ENCODE measurements around the gene TGFB2.

TGFB2 gene

DNA sequence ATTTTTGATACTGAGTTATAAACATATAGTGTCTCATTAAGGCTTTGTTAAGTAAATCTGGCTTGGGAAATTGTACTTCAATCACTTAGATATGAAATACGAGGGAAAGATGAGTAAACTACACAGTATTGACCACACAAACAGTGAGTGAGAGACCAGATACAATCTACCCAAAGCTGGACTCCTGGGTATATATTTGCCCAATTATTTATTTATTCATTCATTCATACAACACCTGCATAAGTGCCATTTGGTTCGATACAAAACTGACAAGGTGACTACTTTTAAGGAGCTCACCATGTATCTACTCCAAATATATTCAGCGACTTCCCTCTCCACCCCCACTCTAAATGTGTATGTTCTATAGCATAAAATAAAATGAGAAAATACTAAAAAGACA lies 143.4 kb downstream of the TGFB2 start:
- H3K4me2 ChIP-seq (ENCODE audit: insufficient read depth, low read length): no peak overlapping the region
- no peak overlapping the region for H3K27ac ChIP-seq (ENCODE audit: low read length)
- no peaks in the 10 kb centered on the region for H3K79me2 ChIP-seq (ENCODE audit: insufficient read depth, low read length)
- no peaks in the 10 kb centered on the region for H4K20me1 ChIP-seq (ENCODE audit: insufficient read depth, low read length)
- H3K9me3 ChIP-seq (ENCODE audit: insufficient read depth, low read length, severe bottlenecking): no peaks in the 10 kb centered on the region
- ATAC-seq (ENCODE audit: insufficient read depth, low read depth) (no peak), DNase-seq (no peak)
- TF ChIP-seq EZH2 (IDR thresholded peaks at IDR 0.05; ENCODE audit: borderline replicate concordance, low read depth, low read length, severe bottlenecking): no peak
- TF ChIP-seq, protein P1, sequence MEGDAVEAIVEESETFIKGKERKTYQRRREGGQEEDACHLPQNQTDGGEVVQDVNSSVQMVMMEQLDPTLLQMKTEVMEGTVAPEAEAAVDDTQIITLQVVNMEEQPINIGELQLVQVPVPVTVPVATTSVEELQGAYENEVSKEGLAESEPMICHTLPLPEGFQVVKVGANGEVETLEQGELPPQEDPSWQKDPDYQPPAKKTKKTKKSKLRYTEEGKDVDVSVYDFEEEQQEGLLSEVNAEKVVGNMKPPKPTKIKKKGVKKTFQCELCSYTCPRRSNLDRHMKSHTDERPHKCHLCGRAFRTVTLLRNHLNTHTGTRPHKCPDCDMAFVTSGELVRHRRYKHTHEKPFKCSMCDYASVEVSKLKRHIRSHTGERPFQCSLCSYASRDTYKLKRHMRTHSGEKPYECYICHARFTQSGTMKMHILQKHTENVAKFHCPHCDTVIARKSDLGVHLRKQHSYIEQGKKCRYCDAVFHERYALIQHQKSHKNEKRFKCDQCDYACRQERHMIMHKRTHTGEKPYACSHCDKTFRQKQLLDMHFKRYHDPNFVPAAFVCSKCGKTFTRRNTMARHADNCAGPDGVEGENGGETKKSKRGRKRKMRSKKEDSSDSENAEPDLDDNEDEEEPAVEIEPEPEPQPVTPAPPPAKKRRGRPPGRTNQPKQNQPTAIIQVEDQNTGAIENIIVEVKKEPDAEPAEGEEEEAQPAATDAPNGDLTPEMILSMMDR (IDR thresholded peaks at IDR 0.05; ENCODE audit: borderline replicate concordance, extremely low read depth, low read length, poor library complexity, severe bottlenecking): no peak
- H3K27me3 ChIP-seq (ENCODE audit: insufficient read depth, low read length, poor library complexity): no peaks in the 10 kb centered on the region
- no peaks in the 10 kb centered on the region for H3K36me3 ChIP-seq (ENCODE audit: insufficient read depth, low read length)
- H3K4me3 ChIP-seq (ENCODE audit: low read depth in 1 of 2, low read length in 2 of 2): no peak overlapping the region
- H3K9ac ChIP-seq (ENCODE audit: low read depth, low read length): no peak overlapping the region
- no peaks in the 10 kb centered on the region for H3K4me1 ChIP-seq (ENCODE audit: insufficient read depth, low read length)
- no peak overlapping the region for H2AFZ ChIP-seq (ENCODE audit: low read depth, low read length)

DNA sequence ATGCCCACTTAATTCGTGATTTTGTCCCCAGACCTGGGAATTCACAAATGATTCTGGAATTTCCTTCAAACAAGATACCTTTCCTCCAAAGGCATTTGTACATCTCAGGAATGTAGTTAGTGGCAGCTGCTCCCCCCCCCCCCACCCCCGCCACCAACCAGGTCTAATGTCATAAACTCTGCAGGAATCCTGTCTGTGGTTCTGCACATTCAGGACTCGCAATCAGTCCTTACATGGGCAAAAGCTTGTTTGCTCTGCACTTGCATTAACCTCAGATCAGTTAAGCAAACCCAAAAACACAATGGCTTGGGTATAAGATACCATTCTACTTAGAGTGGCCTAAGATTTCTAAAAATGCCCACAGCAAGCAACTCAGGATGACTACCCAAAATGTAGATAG lies 143.8 kb downstream of the TGFB2 start:
- Histone ChIP-seq H3K4me1 (ENCODE audit: insufficient read depth, low read length) (no peaks in the 10 kb centered on the region), H3K79me2 (ENCODE audit: insufficient read depth, low read length) (no peaks in the 10 kb centered on the region), H3K4me3 (ENCODE audit: low read depth in 1 of 2, low read length in 2 of 2) (no peak overlapping the region), H4K20me1 (ENCODE audit: insufficient read depth, low read length) (no peaks in the 10 kb centered on the region), H3K9ac (ENCODE audit: low read depth, low read length) (no peak overlapping the region), H3K4me2 (ENCODE audit: insufficient read depth, low read length) (no peak overlapping the region), H2AFZ (ENCODE audit: low read depth, low read length) (no peak overlapping the region), H3K36me3 (ENCODE audit: insufficient read depth, low read length) (no peaks in the 10 kb centered on the region), H3K9me3 (ENCODE audit: insufficient read depth, low read length, severe bottlenecking) (no peaks in the 10 kb centered on the region), H3K27me3 (ENCODE audit: insufficient read depth, low read length, poor library complexity) (no peaks in the 10 kb centered on the region), H3K27ac (ENCODE audit: low read length) (no peak overlapping the region)
- no peak for ATAC-seq (ENCODE audit: insufficient read depth, low read depth)
- no peak for DNase-seq
- TF ChIP-seq EZH2 (IDR thresholded peaks at IDR 0.05; ENCODE audit: borderline replicate concordance, low read depth, low read length, severe bottlenecking): no peak
- TF ChIP-seq, protein P1 (IDR thresholded peaks at IDR 0.05; ENCODE audit: borderline replicate concordance, extremely low read depth, low read length, poor library complexity, severe bottlenecking): no peak

DNA sequence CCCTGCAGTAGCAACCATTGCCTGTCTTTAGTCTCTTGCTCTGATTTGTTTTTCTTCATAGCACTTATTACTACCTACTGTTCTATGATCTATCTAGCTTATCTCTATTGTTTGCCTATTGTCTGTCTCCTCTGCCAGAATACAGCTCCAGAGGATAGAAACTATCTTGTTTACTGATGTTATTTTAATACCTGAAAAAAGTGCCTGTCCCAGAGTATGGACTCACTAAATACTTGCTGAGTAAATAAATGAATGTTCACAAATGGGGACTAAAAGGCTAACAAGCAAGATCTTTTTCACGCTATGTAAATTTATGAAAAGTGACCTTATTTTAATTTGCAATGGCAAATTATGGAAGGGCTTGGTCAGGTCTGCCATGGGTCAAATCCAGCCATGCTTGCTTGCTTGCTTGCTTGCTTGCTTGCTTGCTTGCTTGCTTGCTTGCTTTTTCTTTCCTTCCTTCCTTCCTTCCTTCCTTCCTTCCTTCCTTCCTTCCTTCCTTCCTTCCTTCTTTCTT lies 145.3 kb downstream of the TGFB2 start:
- no peak overlapping the region for H3K9ac ChIP-seq (ENCODE audit: low read depth, low read length)
- no peak for ATAC-seq (ENCODE audit: insufficient read depth, low read depth)
- H3K27ac ChIP-seq (ENCODE audit: low read length): no peak overlapping the region

More for the DNA sequence above, 145.3 kb downstream of the TGFB2 start:
- Histone ChIP-seq H3K4me2 (ENCODE audit: insufficient read depth, low read length) (no peak overlapping the region), H2AFZ (ENCODE audit: low read depth, low read length) (no peak overlapping the region), H3K9me3 (ENCODE audit: insufficient read depth, low read length, severe bottlenecking) (no peaks in the 10 kb centered on the region), H4K20me1 (ENCODE audit: insufficient read depth, low read length) (no peaks in the 10 kb centered on the region), H3K4me1 (ENCODE audit: insufficient read depth, low read length) (no peaks in the 10 kb centered on the region), H3K27me3 (ENCODE audit: insufficient read depth, low read length, poor library complexity) (no peaks in the 10 kb centered on the region), H3K4me3 (ENCODE audit: low read depth in 1 of 2, low read length in 2 of 2) (no peak overlapping the region), H3K79me2 (ENCODE audit: insufficient read depth, low read length) (no peaks in the 10 kb centered on the region), H3K36me3 (ENCODE audit: insufficient read depth, low read length) (no peaks in the 10 kb centered on the region)
- DNase-seq: no peak
- TF ChIP-seq EZH2 (IDR thresholded peaks at IDR 0.05; ENCODE audit: borderline replicate concordance, low read depth, low read length, severe bottlenecking): no peak
- TF ChIP-seq, protein P1 (IDR thresholded peaks at IDR 0.05; ENCODE audit: borderline replicate concordance, extremely low read depth, low read length, poor library complexity, severe bottlenecking): no peak

All from DND-41 (cell line).